HuH-7.5 (cell line): ENCODE results near the gene CCL8.

Experiments used
- DNase-seq: peaks from one replicate; pipeline ENCODE4 v3.0.0; 2011; ENCODE audit warnings: low spot score

Gene CCL8

DNA sequence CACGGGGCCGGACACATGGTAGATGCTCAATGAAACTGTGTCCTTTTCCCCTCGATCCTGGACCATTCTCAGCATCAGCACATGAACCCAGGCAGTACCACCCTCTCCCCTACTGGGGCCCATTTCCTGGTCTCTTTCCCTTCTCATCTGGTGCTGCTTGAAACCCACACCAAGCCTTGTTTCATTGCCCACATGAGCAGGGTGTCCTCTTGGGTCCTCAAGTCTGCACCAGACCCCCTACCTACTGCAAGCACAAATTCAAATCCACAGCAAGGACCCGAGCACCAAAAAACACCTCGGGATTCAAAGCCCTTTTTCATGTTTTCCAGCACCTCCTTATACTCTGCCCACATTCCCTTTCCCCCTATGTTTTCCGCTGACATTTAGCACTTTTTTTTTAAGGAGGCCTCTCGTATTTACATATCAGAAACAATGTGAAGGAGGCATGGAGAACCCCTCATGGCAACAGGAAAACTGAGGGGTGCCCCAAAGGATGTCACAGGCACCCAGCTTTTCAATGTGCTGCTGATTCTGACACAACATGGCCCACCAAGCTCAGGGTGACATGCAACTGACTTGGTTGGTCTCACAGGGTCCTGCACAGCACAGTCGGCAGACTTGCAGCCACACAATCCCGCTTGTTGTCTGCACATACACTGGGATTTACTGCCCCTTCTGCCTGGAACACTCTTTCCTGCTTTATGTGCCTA is 48.4 kb downstream of the CCL8 start:
- DNase-seq = no peak

DNA sequence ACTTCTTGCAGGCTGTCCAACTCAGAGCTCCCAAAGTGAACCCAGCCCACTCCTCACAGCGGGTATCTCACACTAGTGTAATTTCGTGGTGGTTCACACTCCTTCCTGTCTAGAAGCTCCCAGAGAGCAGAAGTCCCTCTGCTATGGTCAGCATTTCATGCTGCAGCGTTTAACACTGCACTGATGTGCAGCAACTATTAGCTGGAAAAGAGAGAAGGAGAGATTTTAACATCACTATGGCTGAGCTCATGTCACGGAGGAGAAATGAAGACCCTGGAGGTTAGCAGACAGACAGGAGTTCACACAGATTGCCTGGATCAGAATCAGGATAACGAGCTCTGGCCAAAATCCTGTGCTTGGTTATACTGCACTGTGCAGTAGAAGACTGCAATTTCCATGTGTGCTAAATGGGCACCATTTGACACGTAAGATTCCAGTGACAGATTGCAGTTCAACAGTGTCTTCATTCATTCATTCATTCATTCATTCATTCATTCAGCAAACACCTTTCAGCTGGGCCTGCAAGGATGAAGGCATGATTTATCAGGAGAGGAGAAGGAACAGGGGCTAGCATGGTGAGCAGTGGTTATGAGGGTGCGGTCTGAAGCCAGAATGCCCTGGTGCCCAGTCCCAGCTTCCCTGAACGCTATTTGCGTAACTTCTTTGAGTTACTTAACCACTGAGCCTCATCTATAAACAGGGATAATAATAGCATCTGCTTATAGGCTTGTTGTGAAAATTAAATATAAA is 49.1 kb downstream of the CCL8 start:
- DNase-seq = no peak

DNA sequence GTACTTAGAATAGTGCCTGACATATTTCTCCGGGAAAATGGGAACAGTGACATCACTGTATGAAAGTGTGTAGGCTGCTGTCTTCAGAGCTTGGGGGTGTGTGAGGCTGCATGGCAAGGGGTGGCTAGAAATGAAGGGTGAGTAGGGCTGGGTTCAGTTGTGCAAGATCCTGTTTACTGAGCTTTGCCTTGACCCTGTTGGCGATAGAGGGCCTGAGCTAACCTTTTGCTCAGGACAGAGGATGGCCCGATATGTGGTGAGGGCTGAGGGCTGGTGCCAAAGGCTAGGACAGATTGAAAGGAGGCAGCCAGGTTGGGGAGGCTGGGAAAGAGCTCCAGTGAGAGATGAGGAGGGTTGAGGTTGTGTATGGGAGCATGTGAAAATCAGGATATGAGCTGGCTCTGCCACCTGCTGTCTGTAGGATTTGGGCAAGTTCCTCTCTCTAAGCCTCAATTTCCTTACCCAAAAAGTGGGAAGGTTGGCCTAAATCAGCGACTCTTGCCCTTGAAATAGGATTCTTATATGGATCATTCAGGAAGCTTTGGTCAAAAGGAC is 49.8 kb downstream of the CCL8 start:
- no peak for DNase-seq

DNA sequence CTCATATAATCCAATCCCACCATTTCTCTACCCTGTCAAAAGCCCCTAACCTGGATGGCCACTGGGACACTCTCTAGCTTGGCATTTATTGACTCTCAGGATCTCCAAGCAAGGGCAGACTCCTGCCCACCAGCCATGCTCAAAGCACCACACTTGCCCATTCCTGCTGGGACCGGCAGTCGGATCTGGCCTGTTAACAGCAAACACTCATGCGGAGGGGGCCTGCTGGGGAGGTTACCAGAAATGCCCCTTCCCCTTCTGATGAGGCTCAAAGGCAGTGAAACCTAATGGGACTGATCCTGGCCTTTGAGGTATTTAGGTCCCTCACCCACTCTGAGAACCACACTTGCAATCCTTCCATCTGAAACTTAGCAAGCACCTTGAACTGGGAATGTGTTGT is 50.3 kb downstream of the CCL8 start:
- no peak for DNase-seq

DNA sequence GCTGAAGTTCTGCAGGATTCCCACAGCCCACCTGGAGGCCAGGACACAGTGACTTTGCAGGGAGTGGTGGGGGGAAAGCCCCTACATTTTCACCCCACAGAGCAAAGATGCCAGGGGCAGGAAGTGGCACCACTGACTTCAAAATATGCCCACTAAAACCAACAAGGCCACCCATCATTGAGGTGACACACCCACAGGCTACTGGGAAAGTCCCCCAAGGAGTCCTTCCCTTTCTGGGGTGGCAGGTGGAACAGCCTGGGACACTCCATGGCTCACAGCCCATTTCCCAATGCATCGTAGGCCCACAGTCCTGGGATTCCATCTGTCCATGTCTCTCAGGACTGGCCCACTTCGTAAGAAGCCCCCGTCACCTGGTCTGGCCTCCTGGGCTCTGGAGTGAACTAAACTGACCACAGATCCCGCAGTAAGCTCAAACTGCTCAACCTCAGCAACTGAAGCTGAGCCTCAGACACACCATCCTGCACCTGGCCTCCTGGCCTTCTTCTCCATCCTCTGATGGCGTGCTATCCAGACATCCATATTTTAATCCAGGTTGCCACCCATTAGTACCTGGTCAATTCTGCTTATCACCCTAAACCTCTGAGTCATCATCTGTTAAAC is 51.3 kb downstream of the CCL8 start:
- DNase-seq = no peak

DNA sequence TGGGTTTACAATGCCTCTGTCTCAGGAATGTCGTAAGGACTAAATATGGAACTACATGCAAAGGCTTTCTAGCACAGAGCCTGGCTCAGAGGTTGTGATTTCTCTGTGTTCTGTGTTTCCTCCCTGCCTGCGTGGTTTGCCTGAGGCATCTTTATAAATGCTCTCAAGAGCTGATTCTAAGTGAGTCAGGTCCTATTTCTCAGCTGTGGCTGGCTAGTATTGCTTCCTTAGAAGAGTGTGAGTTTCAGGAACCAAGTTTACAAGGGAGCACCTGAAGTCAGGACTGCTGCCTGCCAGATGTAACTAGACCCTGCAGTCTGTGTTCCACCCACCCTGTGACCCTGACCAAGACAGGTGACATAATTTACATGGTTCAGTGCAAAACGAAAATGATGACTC is 51.8 kb downstream of the CCL8 start:
- DNase-seq = no peak
